KMS-11 (cell line): Measurements from ENCODE around the gene GALNTL6.

Experiments used
- H2AFZ ChIP-seq: fragments of 200-600 bp; sonication (generic); 2 replicates; pipeline ENCODE4 v1.6.1; 2016; ENCODE audit warnings: antibody characterized with exemption, mixed run types, low read depth
- H3K27ac ChIP-seq: fragments of 200-600 bp; sonication (generic); 2 replicates; pipeline ENCODE4 v1.6.1; 2016; ENCODE audit warnings: mild to moderate bottlenecking, mixed run types
- H3K27me3 ChIP-seq: fragments of 200-600 bp; sonication (generic); 2 replicates; pipeline ENCODE4 v1.6.1; 2017; ENCODE audit warnings: mild to moderate bottlenecking, low read depth, mixed run types, moderate library complexity; ENCODE audit not compliant: insufficient read depth
- H3K36me3 ChIP-seq: fragments of 200-600 bp; sonication (generic); 2 replicates; pipeline ENCODE4 v1.6.1; 2017; ENCODE audit warnings: mild to moderate bottlenecking, mixed run types; ENCODE audit not compliant: insufficient read depth
- H3K4me1 ChIP-seq: fragments of 200-600 bp; sonication (generic); 2 replicates; pipeline ENCODE4 v1.6.1; 2016; ENCODE audit warnings: mild to moderate bottlenecking, low read depth, mixed run types; ENCODE audit not compliant: poor library complexity, severe bottlenecking
- H3K4me2 ChIP-seq: fragments of 200-600 bp; sonication (generic); 2 replicates; pipeline ENCODE4 v1.7.0; 2016; ENCODE audit warnings: mild to moderate bottlenecking, mixed run types
- H3K4me3 ChIP-seq: fragments of 200-600 bp; sonication (generic); IDR thresholded peaks from 2 replicates; pipeline ENCODE4 v1.6.1; 2017; ENCODE audit warnings: low read depth, low read length, mixed read lengths; ENCODE audit not compliant: insufficient read depth
- H3K79me2 ChIP-seq: fragments of 200-600 bp; sonication (generic); 2 replicates; pipeline ENCODE4 v1.6.1; 2016; ENCODE audit warnings: low read depth, mixed run types; ENCODE audit not compliant: insufficient read depth
- H3K9ac ChIP-seq: fragments of 200-600 bp; sonication (generic); 2 replicates; pipeline ENCODE4 v1.6.1; 2016; ENCODE audit warnings: mild to moderate bottlenecking, mixed run types
- H4K20me1 ChIP-seq: fragments of 200-600 bp; sonication (generic); 2 replicates; pipeline ENCODE4 v1.6.1; 2016; ENCODE audit warnings: mild to moderate bottlenecking, mixed run types; ENCODE audit not compliant: insufficient read depth
- CTCF ChIP-seq: fragments of 200-600 bp; sonication (generic); conservative IDR thresholded peaks from 2 replicates; pipeline ENCODE4 v1.6.1; 2017; ENCODE audit warnings: low read depth, mild to moderate bottlenecking, antibody characterized with exemption, low read length, moderate library complexity, mixed read lengths

Gene GALNTL6

GRCh38 chr4:172357006-172357540 is 543.9 kb downstream of the GALNTL6 start:
- TF ChIP-seq CTCF = no peak
- Histone ChIP-seq H3K4me3 (no peak overlapping the region), H3K9ac (no peak overlapping the region), H4K20me1 (no peaks in the 10 kb centered on the region), H3K4me1 (no peaks in the 10 kb centered on the region), H3K4me2 (no peak overlapping the region), H3K36me3 (no peaks in the 10 kb centered on the region), H3K27ac (no peak overlapping the region), H2AFZ (no peak overlapping the region), H3K27me3 (no peaks in the 10 kb centered on the region), H3K79me2 (no peaks in the 10 kb centered on the region)

GRCh38 chr4:172362569-172362968 is 549.4 kb downstream of the GALNTL6 start:
- H4K20me1 ChIP-seq = no peaks in the 10 kb centered on the region
- H3K27ac ChIP-seq = no peak overlapping the region
- no peaks in the 10 kb centered on the region for H3K4me1 ChIP-seq
- H3K4me3 ChIP-seq = no peak overlapping the region
- no peaks in the 10 kb centered on the region for H3K79me2 ChIP-seq
- no peak overlapping the region for H2AFZ ChIP-seq
- TF ChIP-seq CTCF = no peak
- no peaks in the 10 kb centered on the region for H3K36me3 ChIP-seq
- no peak overlapping the region for H3K4me2 ChIP-seq
- H3K27me3 ChIP-seq = no peaks in the 10 kb centered on the region
- H3K9ac ChIP-seq = no peak overlapping the region

- Histone ChIP-seq H3K27me3 (no peaks in the 10 kb centered on the region), H3K79me2 (no peaks in the 10 kb centered on the region), H3K27ac (no peak overlapping the region), H3K36me3 (no peaks in the 10 kb centered on the region), H3K4me2 (no peak overlapping the region), H4K20me1 (no peaks in the 10 kb centered on the region), H3K4me3 (no peak overlapping the region), H2AFZ (no peak overlapping the region), H3K4me1 (no peaks in the 10 kb centered on the region), H3K9ac (no peak overlapping the region)
- TF ChIP-seq CTCF = no peak
Observed at GRCh38 chr4:172369471-172369959, 556.3 kb downstream of the GALNTL6 start.

GRCh38 chr4:172377486-172378140 is 564.4 kb downstream of the GALNTL6 start:
- no peak for TF ChIP-seq CTCF
- no peak overlapping the region for H3K27ac ChIP-seq
- H2AFZ ChIP-seq = no peak overlapping the region
- H3K9ac ChIP-seq = no peak overlapping the region
- no peaks in the 10 kb centered on the region for H4K20me1 ChIP-seq
- H3K4me1 ChIP-seq = no peaks in the 10 kb centered on the region
- H3K4me3 ChIP-seq = no peak overlapping the region
- H3K4me2 ChIP-seq = no peak overlapping the region
- H3K27me3 ChIP-seq = no peaks in the 10 kb centered on the region
- no peaks in the 10 kb centered on the region for H3K36me3 ChIP-seq
- H3K79me2 ChIP-seq = no peaks in the 10 kb centered on the region
